A549 (cell line): ENCODE measurements around the gene PDE10A.

Source experiments
- CEBPB ChIP-seq, 2 experiments: fragments of >200 bp in 1 of 2; sonication (Bioruptor Twin) in 1 of 2; formaldehyde crosslinking in 1 of 2; IDR thresholded peaks; 2 replicates each; pipeline ENCODE4 v1.6.1; 2012 to 2016
- CHD2 ChIP-seq: fragments of 150-350 bp; IDR thresholded peaks from 2 replicates; pipeline ENCODE4 v1.6.1; 2014; ENCODE audit warnings: low read length; ENCODE audit not compliant: partially characterized antibody
- EP300 ChIP-seq, 2 experiments: fragments of >200 bp; sonication (Bioruptor Twin); formaldehyde crosslinking; IDR thresholded peaks; 2 replicates in 1 of 2; 3 replicates in 1 of 2; pipeline ENCODE4 v1.6.1; 2016 to 2017
- MAZ ChIP-seq: fragments of 150-350 bp; IDR thresholded peaks from 2 replicates; pipeline ENCODE4 v1.6.1; 2014; ENCODE audit warnings: antibody characterized with exemption, low read depth, low read length, borderline replicate concordance
- POLR2A ChIP-seq: IDR thresholded peaks from 2 replicates; pipeline ENCODE4 v1.6.1; 2012; ENCODE audit warnings: mild to moderate bottlenecking, low read length
- RFX5 ChIP-seq: fragments of 450-650 bp; IDR thresholded peaks from 2 replicates; pipeline ENCODE4 v1.7.1; 2014; ENCODE audit warnings: antibody characterized with exemption, mild to moderate bottlenecking, moderate library complexity
- ZSCAN20 ChIP-seq: fragments of 250-450 bp; sonication (Bioruptor Pico); IDR thresholded peaks from 2 replicates; pipeline ENCODE4 v1.8.0; 2022; ENCODE audit warnings: mild to moderate bottlenecking, moderate library complexity
- TF ChIP-seq, protein P1 (sequence below): fragments of >200 bp; sonication (Bioruptor Twin); formaldehyde crosslinking; IDR thresholded peaks from 3 replicates; pipeline ENCODE4 v1.6.1; 2016
- TF ChIP-seq, protein P2 (sequence below): fragments of >200 bp; sonication (Bioruptor Twin); formaldehyde crosslinking; IDR thresholded peaks from 3 replicates; pipeline ENCODE4 v1.5.1; 2016
- TF ChIP-seq, protein P3 (sequence below): fragments of 200-600 bp; sonication (generic); IDR thresholded peaks from 2 replicates; pipeline ENCODE4 v1.6.1; 2016; ENCODE audit warnings: antibody characterized with exemption, mild to moderate bottlenecking, moderate library complexity
- TF ChIP-seq, protein P4 (sequence below): fragments of 250-450 bp; sonication (Bioruptor Pico); IDR thresholded peaks from 2 replicates; pipeline ENCODE4 v1.5.0; 2020; ENCODE audit warnings: low read depth, mild to moderate bottlenecking, moderate library complexity

DNA sequence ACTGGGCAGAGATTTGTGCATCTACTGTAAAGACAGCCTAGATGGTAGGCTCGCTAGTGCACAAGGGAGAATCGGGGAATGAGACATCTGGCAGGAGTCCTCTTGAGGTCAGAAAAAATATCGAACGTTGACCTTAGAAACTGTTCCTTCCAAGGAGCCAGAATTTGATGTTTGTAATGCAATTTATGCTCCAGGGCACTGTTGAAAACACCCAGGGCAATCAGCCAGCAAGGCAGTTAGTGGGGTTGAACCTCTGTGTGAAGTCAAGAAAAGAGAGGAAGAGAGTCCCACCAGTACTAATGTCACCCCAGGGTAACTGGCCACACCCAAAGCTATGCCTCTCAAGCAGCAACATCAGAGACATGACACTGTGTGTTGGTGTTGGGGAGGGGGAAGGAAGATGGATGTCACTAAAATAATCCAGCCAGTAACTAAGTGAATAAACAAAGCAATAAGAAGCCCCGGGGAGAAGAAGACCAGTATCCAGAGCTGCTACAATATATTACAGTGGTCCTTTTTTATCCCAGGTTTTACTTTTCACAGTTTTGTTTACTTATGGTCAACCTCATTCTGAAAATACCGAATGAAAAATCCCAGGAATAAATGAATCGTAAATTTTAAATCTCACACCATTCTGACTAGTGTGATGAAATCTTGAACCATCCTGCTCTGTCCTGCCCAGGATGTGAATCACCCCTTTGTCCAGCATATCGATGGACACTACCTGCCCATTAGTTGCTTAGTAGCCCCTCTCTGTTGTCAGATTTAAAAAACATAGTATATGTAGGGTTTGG lies 32.9 kb upstream of the PDE10A start:
- TF ChIP-seq, protein P1, sequence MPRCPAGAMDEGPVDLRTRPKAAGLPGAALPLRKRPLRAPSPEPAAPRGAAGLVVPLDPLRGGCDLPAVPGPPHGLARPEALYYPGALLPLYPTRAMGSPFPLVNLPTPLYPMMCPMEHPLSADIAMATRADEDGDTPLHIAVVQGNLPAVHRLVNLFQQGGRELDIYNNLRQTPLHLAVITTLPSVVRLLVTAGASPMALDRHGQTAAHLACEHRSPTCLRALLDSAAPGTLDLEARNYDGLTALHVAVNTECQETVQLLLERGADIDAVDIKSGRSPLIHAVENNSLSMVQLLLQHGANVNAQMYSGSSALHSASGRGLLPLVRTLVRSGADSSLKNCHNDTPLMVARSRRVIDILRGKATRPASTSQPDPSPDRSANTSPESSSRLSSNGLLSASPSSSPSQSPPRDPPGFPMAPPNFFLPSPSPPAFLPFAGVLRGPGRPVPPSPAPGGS: no peak
- TF ChIP-seq, protein P2, sequence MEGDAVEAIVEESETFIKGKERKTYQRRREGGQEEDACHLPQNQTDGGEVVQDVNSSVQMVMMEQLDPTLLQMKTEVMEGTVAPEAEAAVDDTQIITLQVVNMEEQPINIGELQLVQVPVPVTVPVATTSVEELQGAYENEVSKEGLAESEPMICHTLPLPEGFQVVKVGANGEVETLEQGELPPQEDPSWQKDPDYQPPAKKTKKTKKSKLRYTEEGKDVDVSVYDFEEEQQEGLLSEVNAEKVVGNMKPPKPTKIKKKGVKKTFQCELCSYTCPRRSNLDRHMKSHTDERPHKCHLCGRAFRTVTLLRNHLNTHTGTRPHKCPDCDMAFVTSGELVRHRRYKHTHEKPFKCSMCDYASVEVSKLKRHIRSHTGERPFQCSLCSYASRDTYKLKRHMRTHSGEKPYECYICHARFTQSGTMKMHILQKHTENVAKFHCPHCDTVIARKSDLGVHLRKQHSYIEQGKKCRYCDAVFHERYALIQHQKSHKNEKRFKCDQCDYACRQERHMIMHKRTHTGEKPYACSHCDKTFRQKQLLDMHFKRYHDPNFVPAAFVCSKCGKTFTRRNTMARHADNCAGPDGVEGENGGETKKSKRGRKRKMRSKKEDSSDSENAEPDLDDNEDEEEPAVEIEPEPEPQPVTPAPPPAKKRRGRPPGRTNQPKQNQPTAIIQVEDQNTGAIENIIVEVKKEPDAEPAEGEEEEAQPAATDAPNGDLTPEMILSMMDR: no peak
- TF ChIP-seq MAZ (no peak), CHD2 (no peak), EP300 (IDR thresholded peaks at IDR 0.05) (no peak), POLR2A (no peak), ZSCAN20 (no peak), RFX5 (no peak), CEBPB (IDR thresholded peaks at IDR 0.05) (no peak)
- TF ChIP-seq, protein P3, sequence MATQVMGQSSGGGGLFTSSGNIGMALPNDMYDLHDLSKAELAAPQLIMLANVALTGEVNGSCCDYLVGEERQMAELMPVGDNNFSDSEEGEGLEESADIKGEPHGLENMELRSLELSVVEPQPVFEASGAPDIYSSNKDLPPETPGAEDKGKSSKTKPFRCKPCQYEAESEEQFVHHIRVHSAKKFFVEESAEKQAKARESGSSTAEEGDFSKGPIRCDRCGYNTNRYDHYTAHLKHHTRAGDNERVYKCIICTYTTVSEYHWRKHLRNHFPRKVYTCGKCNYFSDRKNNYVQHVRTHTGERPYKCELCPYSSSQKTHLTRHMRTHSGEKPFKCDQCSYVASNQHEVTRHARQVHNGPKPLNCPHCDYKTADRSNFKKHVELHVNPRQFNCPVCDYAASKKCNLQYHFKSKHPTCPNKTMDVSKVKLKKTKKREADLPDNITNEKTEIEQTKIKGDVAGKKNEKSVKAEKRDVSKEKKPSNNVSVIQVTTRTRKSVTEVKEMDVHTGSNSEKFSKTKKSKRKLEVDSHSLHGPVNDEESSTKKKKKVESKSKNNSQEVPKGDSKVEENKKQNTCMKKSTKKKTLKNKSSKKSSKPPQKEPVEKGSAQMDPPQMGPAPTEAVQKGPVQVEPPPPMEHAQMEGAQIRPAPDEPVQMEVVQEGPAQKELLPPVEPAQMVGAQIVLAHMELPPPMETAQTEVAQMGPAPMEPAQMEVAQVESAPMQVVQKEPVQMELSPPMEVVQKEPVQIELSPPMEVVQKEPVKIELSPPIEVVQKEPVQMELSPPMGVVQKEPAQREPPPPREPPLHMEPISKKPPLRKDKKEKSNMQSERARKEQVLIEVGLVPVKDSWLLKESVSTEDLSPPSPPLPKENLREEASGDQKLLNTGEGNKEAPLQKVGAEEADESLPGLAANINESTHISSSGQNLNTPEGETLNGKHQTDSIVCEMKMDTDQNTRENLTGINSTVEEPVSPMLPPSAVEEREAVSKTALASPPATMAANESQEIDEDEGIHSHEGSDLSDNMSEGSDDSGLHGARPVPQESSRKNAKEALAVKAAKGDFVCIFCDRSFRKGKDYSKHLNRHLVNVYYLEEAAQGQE: no peak
- TF ChIP-seq, protein P4, sequence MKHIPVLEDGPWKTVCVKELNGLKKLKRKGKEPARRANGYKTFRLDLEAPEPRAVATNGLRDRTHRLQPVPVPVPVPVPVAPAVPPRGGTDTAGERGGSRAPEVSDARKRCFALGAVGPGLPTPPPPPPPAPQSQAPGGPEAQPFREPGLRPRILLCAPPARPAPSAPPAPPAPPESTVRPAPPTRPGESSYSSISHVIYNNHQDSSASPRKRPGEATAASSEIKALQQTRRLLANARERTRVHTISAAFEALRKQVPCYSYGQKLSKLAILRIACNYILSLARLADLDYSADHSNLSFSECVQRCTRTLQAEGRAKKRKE (CRISPR knock-in tag): no peak
